Measurements from ENCODE around the gene ZBTB18.

DNA sequence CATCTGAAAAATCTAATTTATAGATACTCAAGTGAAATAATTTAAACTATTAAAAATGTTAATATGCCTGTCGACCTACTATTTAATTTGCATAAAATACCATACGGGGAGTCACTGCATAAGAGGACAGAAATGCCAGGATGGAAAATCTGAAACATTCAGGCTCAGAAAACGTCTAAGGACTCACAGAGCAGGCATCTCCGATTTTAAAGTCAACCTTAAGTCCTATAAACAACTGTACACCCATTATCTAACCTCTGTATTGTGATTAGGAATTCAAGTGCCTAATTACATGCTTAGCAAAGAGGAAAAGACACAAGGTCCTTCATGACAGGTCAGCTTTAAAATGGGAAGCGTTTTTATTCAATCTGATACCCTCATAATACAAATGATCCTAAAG lies 49.2 kb downstream of the ZBTB18 start:
- TF ChIP-seq POLR2A (IDR thresholded peaks at IDR 0.05; ENCODE audit: low read length) (no peak), GATA1 (IDR thresholded peaks at IDR 0.05; ENCODE audit: low read depth, low read length) (no peak)
